Measurements from ENCODE around the gene RASL10A.

RASL10A gene

DNA sequence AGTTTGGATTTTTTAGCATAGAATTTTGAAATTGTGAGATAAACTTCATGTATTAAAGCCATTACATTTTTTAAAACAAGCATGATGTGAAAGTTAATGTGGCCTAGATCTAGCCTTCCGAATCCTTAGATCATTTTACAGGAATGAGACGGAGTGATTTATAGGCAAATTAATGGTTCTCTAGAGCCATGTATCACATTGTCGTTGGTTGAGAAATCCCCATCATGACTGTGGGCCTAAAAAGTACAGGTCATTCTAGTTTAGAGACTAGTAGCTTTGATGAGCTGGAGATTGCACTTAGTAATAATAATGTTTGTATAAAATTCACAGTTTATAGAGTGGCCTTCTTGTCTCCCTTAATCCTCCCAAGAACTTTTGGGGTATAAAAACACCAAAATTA is 40.3 kb downstream of the RASL10A start:
- no peak overlapping the region for H3K27ac ChIP-seq
- DNase-seq (ENCODE audit: low read depth, low spot score), result no peak

- H3K27ac ChIP-seq, result no peak overlapping the region
- DNase-seq (ENCODE audit: low read depth, low spot score), result no peak
Observed at GRCh38 chr22:29272624-29273023, 42.9 kb downstream of the RASL10A start.

DNA sequence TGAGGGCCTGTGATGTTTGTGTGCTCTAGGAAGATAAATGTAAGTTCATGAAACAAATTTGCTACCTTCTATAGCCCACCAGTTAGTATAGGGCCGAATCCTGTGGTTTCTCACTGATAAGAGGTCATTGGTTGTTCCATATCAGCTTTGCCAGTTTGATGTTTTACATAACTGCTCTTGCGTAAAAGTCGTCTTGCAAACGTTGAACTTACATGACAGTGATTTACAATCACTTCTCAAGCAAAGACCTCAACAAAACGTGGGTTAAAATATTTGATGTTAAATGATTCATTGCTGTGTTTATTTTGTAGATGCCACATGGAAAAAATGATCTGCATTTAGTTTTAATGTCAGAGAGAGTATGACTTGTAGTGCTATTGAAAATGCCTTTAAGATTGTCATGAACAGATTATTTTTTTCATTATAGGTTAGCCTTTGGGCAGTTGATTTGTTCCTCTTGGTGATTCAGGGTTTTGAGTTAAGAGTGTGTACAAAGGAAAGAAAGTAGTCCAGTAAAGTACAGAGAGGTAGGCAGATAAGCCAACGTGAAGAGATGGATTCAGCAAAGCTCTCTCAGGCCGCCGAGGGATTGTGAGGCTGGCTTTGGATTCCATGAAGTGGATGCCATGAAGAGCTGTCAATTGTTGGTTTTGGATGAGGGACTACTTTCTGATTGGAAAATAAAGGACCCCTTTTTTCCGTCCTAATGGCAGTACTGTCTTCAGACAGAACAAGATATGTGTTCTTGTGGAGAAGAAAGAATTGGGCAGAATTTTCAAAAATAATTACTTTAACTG is 44.8 kb downstream of the RASL10A start:
- H3K27ac ChIP-seq, result no peak overlapping the region
- DNase-seq (ENCODE audit: low read depth, low spot score), result peak; percentile 10

DNA sequence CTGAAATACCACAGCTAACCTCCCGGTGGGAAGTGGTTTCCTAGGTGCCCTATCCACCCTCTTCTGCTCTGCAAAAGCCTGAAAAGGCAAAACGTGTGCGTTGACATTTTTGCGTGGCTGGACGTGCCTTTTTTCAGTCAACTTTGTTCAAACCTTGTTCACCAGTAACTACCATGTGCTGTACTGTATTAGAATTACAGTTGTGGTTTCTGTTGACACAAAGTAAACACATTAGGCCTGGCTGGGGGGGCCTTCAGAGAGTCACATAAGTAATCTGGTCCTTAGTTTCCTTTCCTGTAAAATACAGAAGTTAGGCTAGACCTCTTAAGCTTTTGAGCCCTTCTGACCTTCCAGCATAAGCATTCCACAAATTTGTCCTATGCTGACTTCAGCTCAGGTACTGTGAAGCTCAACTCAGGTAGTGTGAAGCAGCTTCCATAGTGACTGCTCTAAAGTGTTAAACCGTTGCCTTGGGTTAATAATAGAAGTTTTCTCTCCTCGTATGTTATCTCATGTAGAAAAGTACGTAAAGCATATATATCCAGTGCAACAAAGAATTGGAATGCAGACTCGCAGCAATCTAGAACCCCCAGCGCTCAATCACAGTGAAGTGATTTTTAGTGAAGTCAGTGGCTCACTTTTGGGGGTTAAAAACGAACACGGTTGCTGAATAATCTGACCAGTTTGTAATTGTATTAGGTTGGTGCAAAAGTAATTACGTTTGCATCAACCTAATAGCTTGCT is 45.6 kb downstream of the RASL10A start:
- H3K27ac ChIP-seq, result peak overlapping the region; percentile 76
- DNase-seq (ENCODE audit: low read depth, low spot score), result no peak

DNA sequence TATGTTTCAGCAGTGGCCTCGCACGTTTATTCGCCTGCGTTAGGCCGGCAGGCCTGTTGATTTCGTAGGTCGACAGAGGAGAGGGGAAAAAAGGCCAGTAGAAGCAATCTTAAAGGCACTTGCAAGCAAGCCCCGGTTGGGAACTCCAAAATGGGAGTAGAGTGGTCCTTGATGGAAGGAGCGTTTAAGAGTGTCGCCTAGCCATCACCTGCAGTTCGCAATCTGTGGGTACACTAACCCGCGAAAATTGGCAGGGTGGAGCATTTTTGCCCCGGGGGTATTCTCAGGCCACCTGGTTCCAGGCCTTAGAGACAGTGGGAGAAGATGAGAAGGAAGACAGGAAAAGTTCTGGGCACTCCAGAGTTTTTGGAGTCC is 46.3 kb downstream of the RASL10A start:
- H3K27ac ChIP-seq, result peak overlapping the region; percentile 76
- DNase-seq (ENCODE audit: low read depth, low spot score), result no peak

- DNase-seq (ENCODE audit: low read depth, low spot score), result no peak
- peak overlapping the region; percentile 76 for H3K27ac ChIP-seq
Observed at GRCh38 chr22:29268511-29269229, 46.8 kb downstream of the RASL10A start.

GRCh38 chr22:29267858-29268510 is 47.5 kb downstream of the RASL10A start, which contains the start of the genes EWSR1 and RHBDD3:
EWSR1 (plus strand) TSS chr22:29268268; CDS start chr22:29268337, 69 bp downstream.
RHBDD3 (minus strand) TSS chr22:29267981; CDS start chr22:29265626, 2,355 bp downstream.
- DNase-seq (ENCODE audit: low read depth, low spot score), result peak; percentile 83
- H3K27ac ChIP-seq, result peak within 1 kb of the TSS; percentile 76

- DNase-seq (ENCODE audit: low read depth, low spot score), result no peak
Observed at GRCh38 chr22:29267462-29267857, 48.0 kb downstream of the RASL10A start.

GRCh38 chr22:29266564-29267461 is 48.7 kb downstream of the RASL10A start:
- no peak for DNase-seq (ENCODE audit: low read depth, low spot score)
- H3K27ac ChIP-seq, result peak overlapping the region; percentile 76

More at GRCh38 chr22:29267462-29267857, 48.0 kb downstream of the RASL10A start:
- peak overlapping the region; percentile 76 for H3K27ac ChIP-seq

DNA sequence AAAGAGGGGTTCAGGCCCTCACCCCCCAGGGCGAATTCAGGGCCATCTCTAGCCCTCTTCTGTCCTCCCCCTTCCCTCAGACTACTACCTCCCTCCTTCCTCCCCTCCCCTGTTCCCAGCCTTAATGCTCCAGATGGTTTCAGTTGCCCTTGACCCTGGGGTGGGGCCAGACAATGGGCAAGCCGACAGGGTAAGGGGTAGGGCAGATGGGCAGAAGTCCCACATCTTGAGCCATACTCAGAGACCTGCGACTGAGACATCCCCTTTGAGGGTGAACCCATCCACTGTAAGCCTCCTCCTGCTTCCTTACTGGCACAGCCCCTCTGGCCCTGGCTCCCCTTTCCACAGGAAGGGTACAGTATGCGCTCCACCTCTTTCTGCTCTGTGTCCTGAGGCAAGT is 49.6 kb downstream of the RASL10A start:
- H3K27ac ChIP-seq, result no peak overlapping the region
- DNase-seq (ENCODE audit: low read depth, low spot score), result no peak

- no peak overlapping the region for H3K27ac ChIP-seq
- no peak for DNase-seq (ENCODE audit: low read depth, low spot score)
Observed at GRCh38 chr22:29265305-29265704, 50.2 kb downstream of the RASL10A start.

DNA sequence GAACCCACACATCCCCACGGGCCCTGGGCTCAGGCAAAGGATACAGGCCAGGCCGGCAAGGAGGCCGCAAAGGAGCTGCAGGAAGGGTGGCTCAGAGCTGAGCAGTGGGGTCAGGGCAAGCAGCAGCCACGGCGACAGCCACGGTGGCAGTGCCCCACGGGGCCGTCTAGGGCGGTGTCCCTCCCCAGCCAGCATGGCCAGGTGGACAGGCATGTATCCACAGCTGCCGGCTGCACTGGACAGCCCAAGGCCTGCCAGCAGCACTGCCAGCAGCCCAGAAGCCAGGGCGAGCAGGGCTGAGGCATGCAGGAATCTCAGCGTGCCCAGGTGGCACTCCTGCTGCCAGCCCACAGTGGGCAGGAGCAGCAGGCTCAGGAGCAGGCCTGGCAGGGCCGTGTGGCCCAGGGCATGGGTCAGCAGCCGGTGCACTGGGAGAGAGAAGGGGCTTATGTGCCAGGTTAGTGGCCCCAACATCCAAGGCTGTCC is 51.7 kb downstream of the RASL10A start:
- no peak for DNase-seq (ENCODE audit: low read depth, low spot score)
- H3K27ac ChIP-seq, result no peak overlapping the region
